Hematopoietic multipotent progenitor cell treated with erythropoietin and hydrocortisone succinate and interleukin-3 and kit ligand, for 15 days (in vitro differentiated cells): ENCODE measurements around the gene SLC13A1.

ENCODE experiments used
- DNase-seq: peaks from one replicate; pipeline ENCODE4 v3.0.0-alpha.2; 2015; ENCODE audit warnings: low spot score

Gene SLC13A1

GRCh38 chr7:123191132-123191531 lies 8.6 kb downstream of the SLC13A1 start:
- no peak for DNase-seq

- no peak for DNase-seq
Measured at GRCh38 chr7:123190109-123190831, 9.5 kb downstream of the SLC13A1 start.

DNA sequence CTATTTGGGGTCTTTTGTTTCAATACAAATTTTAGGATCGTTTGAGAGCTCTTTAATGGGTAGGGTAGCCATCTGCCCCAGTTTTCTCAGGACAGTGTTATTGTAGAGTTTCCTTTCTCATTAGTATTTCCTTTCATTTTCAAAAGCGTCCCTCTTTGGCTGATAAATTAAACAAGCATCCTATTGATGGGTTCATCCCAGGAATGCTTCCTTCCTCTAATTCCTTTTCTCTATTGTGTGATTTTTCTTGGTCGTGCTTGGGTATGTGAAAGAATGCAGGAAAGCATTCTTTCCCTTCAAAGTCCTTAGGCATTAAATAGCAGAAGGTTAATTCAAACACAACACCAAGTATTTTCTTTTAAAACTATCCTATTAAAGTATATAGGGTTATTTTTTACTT lies 14.0 kb downstream of the SLC13A1 start:
- DNase-seq = no peak

GRCh38 chr7:123184271-123184670 lies 15.5 kb downstream of the SLC13A1 start:
- DNase-seq = no peak

- no peak for DNase-seq
Measured at GRCh38 chr7:123183431-123183830, 16.3 kb downstream of the SLC13A1 start.

DNA sequence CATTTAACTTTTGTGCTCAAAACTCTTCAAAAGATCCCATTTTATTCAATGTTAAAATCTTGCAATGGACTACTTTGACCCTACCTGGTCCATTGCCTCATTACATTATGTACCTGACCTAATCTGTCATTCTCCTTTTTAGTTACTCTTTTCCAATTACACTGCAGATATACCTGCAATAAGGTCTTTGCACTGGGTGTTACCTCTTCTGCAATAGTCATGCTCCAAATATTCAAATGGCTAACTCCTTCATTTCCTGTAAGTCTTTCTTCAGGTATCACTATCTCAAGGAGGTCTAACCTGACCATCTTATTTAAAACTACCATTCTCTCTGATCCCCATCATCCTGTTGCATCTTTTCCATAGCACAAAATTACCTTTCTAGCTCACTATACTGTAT lies 22.3 kb downstream of the SLC13A1 start:
- DNase-seq = no peak

- no peak for DNase-seq
Measured at GRCh38 chr7:123170333-123171246, 29.2 kb downstream of the SLC13A1 start.

DNA sequence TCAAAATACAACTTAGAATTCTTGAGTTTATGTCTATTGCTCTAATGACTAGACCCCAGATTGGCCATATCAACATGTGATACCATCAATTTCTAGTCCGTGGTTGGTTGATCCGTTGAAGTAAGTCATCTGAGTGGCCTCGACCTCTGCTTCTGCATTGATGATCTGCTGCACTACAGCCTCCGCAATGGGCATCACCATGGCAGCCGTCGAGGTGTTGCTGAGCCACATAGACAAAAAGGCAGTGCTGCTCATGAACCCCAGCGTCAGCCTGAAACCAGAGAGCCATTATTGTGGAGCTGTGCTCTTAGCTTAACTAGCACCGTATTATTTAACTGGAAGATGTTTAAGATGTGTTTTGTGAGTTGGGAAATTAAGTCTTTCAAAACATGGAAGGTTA lies 30.7 kb downstream of the SLC13A1 start:
- DNase-seq = no peak

DNA sequence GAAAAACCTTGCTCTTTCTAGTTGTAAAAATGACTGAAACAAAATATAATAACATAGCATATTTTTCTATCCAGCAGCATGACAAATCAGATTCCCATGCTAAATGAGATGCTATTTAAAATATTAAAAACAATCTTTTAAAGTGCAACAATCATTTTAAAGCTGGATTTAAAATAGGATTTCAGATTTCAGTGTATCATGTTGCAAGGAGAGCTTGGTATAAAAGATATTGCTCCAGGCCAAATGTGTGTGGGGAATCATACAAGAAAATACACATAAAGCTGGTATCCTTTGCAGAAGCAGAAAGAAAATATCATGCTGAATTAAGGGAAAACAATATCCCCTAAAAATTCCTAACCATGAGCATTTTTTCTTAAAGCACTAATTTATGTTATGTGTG lies 42.2 kb downstream of the SLC13A1 start:
- no peak for DNase-seq

- DNase-seq = no peak
Measured at GRCh38 chr7:123155571-123155970, 44.2 kb downstream of the SLC13A1 start.

DNA sequence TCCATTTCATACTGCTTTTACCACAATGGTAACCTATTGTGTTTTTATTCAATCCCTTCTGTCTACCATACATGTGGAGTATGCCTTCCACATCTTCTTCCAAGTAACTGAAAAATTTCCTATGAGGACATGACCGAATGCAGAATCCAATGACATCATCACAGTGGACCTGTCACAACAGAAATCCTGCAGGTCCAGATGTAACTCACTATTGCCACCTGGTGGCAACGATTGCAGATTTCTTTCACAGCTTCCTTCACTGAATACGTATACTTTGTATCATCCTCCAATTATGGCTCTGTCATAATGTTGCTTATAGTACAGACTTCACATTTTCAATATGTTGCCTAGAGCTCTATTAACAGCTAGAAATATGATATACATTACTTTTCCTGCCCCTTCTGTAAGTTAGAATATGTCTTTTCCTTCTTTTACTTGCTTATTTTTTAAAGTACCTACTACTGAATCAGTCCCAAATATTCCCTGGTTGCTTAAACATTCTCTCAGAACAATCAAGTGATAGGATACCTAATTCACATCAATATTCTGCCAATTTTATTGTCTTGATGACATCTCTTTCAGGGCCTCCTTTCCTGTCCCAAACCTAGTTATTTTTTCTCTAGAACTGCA lies 45.4 kb downstream of the SLC13A1 start:
- DNase-seq = peak; percentile 33

- no peak for DNase-seq
Measured at GRCh38 chr7:123151443-123151842, 48.3 kb downstream of the SLC13A1 start.

DNA sequence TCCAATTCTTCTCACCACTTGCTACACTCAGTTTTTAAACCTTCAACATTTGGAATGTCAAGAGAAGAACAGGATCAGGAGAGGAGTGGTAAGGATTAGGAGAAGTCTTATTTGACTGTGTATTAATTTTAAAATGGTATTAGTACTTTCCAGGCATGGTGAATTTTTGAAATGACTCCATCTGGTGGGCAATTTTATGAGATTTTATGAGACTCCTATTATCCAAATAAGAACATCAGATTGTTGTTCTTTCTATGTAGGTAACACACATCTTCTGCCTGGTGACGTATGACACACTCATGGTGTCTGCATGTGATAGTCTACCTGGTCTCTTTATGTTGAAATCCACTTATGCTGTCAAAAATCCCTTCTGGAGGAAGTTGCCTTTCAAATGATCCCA lies 51.0 kb downstream of the SLC13A1 start:
- DNase-seq = no peak

- DNase-seq = no peak
Measured at GRCh38 chr7:123143252-123144006, 56.3 kb downstream of the SLC13A1 start.

DNA sequence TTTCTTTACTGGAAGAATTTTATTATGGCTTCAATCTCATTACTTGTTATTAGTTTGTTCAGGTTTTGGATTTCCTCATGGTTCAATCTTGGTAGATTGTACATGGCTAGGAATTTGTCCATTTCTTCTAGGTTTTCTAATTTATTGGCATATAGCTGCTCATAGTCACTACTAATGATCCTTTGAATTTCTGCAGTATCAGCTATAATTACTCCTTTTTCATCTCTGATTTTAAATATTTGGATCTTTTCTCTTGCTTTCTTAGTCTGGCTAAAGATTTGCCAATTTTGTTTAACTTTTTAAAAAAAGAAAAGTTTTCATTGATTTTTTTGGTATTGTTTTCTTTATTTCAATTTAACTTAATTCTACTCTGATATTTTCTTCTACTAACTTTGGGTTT lies 59.2 kb downstream of the SLC13A1 start:
- DNase-seq = no peak

- no peak for DNase-seq
Measured at GRCh38 chr7:123135960-123136359, 63.8 kb downstream of the SLC13A1 start.

DNA sequence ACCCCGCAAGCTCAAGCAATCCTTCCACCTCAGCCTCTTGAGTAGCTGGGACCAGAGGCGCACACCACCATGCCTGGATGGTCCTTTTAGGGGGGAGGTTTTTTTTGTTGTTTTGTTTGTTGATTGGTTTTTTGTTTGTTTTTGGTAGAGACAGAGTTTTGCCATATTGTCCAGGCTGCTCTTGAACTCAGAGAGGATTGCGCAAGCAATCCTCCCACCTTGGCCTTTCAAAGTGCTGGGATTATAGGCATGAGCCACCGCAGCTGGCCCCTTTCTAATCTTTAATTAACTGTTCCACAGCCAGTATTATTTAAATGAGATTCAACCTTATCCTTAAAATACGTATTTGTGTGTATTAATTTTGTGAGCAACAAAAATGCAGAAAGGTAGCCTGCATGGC lies 65.8 kb downstream of the SLC13A1 start:
- DNase-seq = no peak

DNA sequence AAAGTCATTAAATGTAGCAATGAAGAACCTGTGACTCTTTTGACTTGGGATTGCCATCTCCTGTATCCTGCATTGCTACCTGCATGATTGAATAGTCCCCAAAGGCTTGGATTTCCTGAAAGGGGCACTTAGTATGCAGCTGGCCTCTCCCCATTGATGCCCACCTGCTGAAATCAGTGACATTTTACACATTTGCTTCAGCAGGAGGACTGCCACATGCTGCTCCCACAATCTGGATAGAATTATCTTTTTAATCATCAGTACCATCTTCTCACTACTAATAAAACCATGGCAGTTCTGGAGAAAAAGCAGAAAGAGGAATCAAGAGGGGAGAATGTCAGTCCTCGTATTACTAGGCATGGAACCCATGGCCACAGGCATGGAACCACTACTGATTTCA lies 67.8 kb downstream of the SLC13A1 start:
- no peak for DNase-seq

- no peak for DNase-seq
Measured at GRCh38 chr7:123131556-123131955, 68.2 kb downstream of the SLC13A1 start.

GRCh38 chr7:123131140-123131539 lies 68.6 kb downstream of the SLC13A1 start:
- no peak for DNase-seq

GRCh38 chr7:123126691-123127090 lies 73.1 kb downstream of the SLC13A1 start:
- no peak for DNase-seq

- DNase-seq = no peak
Measured at GRCh38 chr7:123126171-123126570, 73.6 kb downstream of the SLC13A1 start.
